ENCODE results near the gene INHBC. TPM values are rescaled to one million over a fixed set of nuclear protein-coding genes. Genes with fewer than 3 reads are reported as not detected.

INHBC gene
- total RNA-seq, 1 experiment from 2014 or later = not detected

GRCh38 chr12:57469296-57470164 is 34.9 kb downstream of the INHBC start:
- no peak for ATAC-seq
- POLR2A ChIA-PET = no interaction called here
- H3K36me3 ChIP-seq (ENCODE audit: control insufficient read depth, insufficient read depth, low read length) = no peaks in the 10 kb centered on the region
- TF ChIP-seq CTCF (IDR thresholded peaks at IDR 0.05) (no peak), TCF7L2 (IDR thresholded peaks at IDR 0.05; ENCODE audit: low read depth, low read length) (no peak), REST (IDR thresholded peaks at IDR 0.05; ENCODE audit: insufficient read depth in 1 of 2, low read depth in 2 of 2, low read length in 1 of 2) (no peak), POLR2AphosphoS5 (IDR thresholded peaks at IDR 0.05; ENCODE audit: low read depth, low read length) (no peak), SIN3A (IDR thresholded peaks at IDR 0.05; ENCODE audit: borderline replicate concordance, insufficient read depth, low read depth, low read length) (no peak)
- in situ Hi-C loops (cut with HindIII; ENCODE audit: low pct_unique_long_range_greater_than_20kb, low sequenced_read_pairs) (no loop called here), intact Hi-C loops (cut with micrococcal nuclease; ENCODE audit: unreplicated experiment) (no loop called here)
- no peak overlapping the region for H3K27ac ChIP-seq (ENCODE audit: low read length)
- CTCF ChIA-PET = no interaction called here
- H3K9me3 ChIP-seq (ENCODE audit: control insufficient read depth, insufficient read depth, low read depth, low read length) = no peaks in the 10 kb centered on the region
- no peak for DNase-seq (ENCODE audit: low read depth, low spot score)
- no peaks in the 10 kb centered on the region for H3K4me1 ChIP-seq (ENCODE audit: control insufficient read depth, insufficient read depth, low read length)
- no peak overlapping the region for H3K4me3 ChIP-seq (ENCODE audit: low read depth in 2 of 2, low read length in 2 of 2)
- no TSS peak for BruUV-seq (replicated peaks)
- H3K27me3 ChIP-seq (ENCODE audit: control insufficient read depth, insufficient read depth, low read length) = 0 out of 2 replicates have a peak, but pooled peaks cover 2% of the 10 kb centered on the region

GRCh38 chr12:57470286-57470969 is 35.8 kb downstream of the INHBC start:
- H3K27ac ChIP-seq (ENCODE audit: low read length) = no peak overlapping the region
- ATAC-seq (no peak), DNase-seq (ENCODE audit: low read depth, low spot score) (no peak)
- ChIA-PET POLR2A (no interaction called here), CTCF (no interaction called here)
- no TSS peak for BruUV-seq (replicated peaks)
- 0 out of 2 replicates have a peak, but pooled peaks cover 2% of the 10 kb centered on the region for H3K27me3 ChIP-seq (ENCODE audit: control insufficient read depth, insufficient read depth, low read length)
- TF ChIP-seq TCF7L2 (IDR thresholded peaks at IDR 0.05; ENCODE audit: low read depth, low read length) (no peak), SIN3A (IDR thresholded peaks at IDR 0.05; ENCODE audit: borderline replicate concordance, insufficient read depth, low read depth, low read length) (no peak)
- H3K4me3 ChIP-seq (ENCODE audit: low read depth in 2 of 2, low read length in 2 of 2) = no peak overlapping the region
- in situ Hi-C loops (cut with HindIII; ENCODE audit: low pct_unique_long_range_greater_than_20kb, low sequenced_read_pairs) = no loop called here
- intact Hi-C loops (cut with micrococcal nuclease; ENCODE audit: unreplicated experiment) = no loop called here
- no peaks in the 10 kb centered on the region for H3K4me1 ChIP-seq (ENCODE audit: control insufficient read depth, insufficient read depth, low read length)
- no peaks in the 10 kb centered on the region for H3K36me3 ChIP-seq (ENCODE audit: control insufficient read depth, insufficient read depth, low read length)
- no peaks in the 10 kb centered on the region for H3K9me3 ChIP-seq (ENCODE audit: control insufficient read depth, insufficient read depth, low read depth, low read length)
